ENCODE data around the gene IFFO2.

GRCh38 chr1:18944810-18945209 lies 11.7 kb downstream of the IFFO2 start:
- TF ChIP-seq CTCF (IDR thresholded peaks at IDR 0.05; ENCODE audit: low read depth, low read length, poor library complexity, severe bottlenecking): no peak
- TF ChIP-seq EZH2phosphoT487 (IDR thresholded peaks at IDR 0.05; ENCODE audit: borderline replicate concordance, low read length): no peak

All from DOHH2 (cell line).